G401.6 (cell line): ENCODE measurements around the gene ELAVL2.

Experiments used
- FAIRE-seq: peaks from 2 replicates; lab custom pipeline; 2012; peaks lifted over from hg19 to GRCh38; lab: Jason Lieb, UNC

ELAVL2 gene

DNA sequence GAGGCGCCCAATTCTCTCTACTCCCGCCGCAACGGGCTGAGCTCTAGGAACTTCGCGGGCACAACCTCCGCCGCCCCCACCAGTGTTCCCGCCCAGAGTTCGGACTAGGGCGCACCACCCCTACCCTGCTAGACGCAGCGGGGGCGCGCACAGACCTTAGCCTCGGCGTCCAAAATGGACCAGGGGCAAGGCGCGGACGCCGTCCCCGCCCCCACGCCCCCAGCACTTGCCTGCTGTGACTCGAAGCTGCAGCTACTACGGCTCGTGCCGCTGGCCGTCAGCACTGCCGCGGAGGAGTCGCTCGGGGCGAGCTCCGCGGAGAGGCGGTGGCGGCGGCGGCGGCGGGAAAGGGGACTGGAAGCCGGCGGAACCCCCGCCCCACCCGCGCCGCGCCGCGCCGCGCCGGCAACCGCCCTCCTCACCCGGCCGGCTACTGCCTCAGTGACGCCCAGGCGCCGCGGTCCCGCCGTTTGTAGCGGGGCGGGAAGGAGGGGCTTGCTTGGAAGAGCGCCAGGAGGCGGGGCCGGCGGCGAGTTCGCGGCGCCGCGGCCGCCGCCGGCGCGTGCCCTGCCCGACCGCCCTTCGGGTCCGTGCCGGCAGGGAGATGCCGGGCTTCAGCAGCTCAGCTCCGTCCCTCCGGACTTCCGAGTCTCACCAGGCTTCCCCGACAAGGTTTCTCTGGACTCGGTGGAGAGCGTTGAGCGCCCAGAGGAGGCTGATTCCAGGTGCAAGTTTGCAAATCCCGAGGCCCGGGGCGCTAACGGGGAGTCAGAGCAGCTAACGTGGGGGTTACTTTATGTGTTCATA is 4.5 kb downstream of the ELAVL2 start:
- no peak for FAIRE-seq

DNA sequence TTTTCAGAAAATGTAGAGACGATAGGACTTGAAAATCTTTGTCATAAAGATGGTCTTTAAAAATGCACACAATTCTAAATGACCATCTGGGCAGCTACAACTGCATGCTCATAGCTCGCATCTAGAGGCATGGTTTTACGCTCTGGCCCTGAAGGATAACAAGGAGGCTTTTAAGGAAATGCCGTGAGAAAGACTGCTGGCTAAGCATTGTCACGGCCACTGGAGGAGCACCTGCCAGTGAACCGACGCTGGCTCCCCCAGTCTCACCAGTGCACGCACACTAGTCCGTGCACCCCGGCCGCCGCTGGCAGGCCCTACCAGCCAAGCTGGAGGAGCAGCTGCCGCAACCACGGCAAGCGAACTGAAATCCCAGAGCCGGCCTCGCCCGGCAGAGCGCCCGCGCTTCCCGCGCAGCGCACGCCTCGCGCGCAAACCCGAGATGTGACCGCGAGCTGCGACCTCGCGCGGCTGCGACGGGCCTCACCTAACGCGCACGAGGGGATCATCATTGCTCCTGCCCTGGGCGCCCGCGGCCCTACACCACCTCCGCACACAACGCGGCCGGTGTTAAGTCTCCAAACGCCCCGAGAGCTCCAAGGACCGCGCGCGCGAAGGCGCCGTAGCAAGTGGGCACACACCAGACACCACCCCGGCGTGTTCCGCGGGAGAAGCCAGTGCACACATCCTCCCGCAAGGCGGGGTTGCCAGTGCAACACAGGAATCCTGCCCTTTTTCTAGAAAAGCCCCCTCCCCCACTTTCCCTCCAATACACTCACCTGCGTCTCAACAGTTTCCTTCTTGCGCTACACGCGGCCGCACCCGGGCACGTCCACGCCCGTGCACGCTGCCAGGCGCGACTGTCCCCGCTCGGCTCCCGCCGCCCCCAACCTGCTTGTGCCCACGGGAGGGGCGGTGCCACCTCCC is 5.3 kb downstream of the ELAVL2 start:
- no peak for FAIRE-seq

DNA sequence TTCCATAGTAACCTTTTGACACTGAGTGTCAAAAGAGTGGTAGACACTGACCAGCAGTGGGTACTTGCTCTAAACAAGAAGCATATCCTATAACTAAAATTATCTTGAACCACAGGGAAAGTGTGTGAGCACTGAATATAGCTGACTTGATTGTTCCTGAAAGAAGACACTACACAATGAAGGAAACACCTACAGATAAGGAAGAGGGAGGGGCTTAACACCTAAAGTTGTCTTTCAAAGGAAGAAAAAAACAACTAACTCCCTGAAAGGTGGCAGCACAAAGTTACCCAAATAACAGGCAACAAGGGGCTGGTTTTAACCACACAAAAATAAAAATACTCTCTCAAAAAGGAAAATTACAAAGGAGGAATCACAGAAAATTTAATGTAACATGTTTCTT is 6.6 kb downstream of the ELAVL2 start:
- no peak for FAIRE-seq

GRCh38 chr9:23814243-23814642 is 11.8 kb downstream of the ELAVL2 start:
- no peak for FAIRE-seq

DNA sequence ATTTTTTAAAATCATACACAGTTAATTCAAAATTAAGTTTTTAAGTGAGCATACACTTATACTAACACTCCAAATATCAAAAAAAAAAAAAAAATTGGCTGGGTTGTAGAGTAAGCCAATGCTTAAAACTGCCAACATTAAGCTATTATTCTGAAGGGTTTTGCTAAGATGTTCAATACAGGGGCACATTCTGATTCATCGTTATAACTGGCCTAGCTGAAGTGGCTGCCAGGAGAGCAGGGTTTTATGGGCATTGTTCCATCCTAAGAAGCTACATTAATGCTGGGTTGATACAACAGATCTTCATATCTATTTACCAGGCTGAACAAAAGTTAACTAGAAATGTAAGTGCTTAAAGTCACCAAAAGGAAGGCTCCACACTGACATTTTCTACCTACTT is 13.4 kb downstream of the ELAVL2 start:
- FAIRE-seq, result no peak

DNA sequence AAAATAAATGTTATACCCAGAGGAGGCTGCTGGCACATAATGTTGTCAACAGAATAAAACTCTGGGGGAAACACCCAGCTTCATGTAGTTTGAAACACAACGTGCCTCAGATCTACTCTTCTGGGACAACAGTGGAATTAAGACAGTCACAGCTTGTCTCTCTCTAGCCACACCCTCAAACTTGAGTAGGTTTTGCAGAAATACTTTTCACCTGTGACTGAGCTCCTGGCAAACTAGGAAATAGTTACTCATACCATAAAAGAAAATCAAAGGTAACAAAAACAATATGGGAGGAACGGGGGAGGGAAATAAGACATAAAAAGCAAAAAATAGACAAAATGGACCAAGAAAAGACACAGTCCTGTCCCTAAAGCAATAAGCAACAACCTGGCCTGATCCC is 14.4 kb downstream of the ELAVL2 start:
- FAIRE-seq, result no peak

- no peak for FAIRE-seq
Observed at GRCh38 chr9:23803216-23803615, 22.8 kb downstream of the ELAVL2 start.

GRCh38 chr9:23801523-23801922 is 24.5 kb downstream of the ELAVL2 start:
- FAIRE-seq, result no peak

DNA sequence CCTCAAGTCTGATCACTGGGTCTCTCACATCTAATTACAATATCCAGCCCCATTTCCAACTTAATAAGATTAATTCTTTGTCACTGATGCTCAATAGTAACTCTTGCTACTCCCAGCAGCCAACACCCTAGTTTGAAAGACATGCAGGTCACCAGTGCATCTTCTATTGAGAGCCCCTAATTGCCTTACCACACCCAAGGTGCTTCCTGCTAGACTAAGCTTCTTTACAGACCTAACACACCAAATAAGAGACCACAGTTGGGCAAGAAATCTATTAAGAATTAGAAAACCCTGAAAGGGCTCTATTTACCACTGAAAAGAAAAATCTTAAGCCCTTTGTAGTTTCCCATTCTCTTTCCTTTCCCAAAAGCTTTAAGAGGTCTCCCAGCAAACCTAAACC is 26.5 kb downstream of the ELAVL2 start:
- no peak for FAIRE-seq

GRCh38 chr9:23798325-23798724 is 27.7 kb downstream of the ELAVL2 start:
- FAIRE-seq, result no peak

GRCh38 chr9:23796209-23796608 is 29.8 kb downstream of the ELAVL2 start:
- FAIRE-seq, result no peak

DNA sequence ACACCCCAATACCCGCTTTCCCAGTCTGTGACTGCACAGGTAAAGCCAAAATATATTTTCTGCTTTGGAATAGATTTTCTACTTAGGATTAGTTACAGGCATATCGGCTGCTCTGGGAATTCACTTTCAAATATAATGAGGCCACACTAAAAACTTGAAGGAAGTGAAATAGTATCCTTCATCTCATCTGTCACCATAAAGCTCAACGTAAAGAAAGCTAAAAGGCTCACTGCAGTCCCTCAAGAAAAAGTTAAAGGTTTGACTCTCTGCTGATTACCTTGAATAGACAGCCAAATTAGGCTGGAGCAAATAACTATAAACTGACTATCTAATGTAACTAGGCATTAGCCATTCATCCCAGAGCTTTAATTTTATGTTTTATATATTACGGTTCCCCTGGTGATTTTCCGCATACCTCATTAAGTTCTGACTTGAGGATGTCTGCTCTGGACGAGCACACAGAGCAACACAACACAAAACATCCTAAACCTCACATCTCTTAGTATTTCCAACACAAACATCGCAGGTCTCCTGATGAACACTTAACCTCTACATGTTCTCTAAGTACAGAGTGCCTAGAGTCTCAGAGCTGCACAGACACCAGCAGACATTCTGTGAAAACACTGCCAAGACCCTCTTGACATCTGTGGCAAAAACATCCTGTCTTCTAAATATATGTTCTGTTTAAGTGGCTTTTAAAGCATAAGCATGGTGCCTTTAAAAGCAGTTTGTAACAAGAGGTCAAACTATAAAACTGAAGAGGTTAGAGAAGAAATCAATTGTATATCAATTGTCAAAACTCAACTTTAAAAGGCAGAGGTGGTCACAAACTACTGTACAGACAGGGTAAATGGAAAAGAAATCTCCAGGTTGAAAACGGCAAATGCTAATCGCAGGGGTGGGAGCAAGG is 35.4 kb downstream of the ELAVL2 start:
- FAIRE-seq, result no peak

- FAIRE-seq, result no peak
Observed at GRCh38 chr9:23789529-23790254, 36.3 kb downstream of the ELAVL2 start.

DNA sequence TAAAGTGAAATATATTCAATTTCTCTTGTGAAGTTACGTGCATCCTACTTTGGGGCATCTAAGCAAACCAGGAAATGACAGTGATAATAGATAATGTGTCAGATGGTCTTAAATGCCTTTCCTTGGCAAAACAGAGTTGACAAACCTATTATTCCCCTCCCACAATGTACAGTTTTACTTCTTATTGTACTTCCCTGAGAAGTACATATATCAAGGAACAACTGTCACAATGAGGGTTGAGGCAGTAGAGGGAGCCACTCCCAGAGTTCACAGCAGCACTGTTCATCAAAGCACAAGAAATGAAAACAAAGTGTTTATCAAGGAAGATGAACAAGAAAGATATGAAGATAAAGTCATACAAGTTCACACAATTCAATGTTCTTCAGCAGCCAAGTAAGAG is 41.1 kb downstream of the ELAVL2 start:
- FAIRE-seq, result no peak

- FAIRE-seq, result no peak
Observed at GRCh38 chr9:23783509-23783908, 42.5 kb downstream of the ELAVL2 start.

GRCh38 chr9:23779220-23779619 is 46.8 kb downstream of the ELAVL2 start:
- FAIRE-seq, result no peak

- no peak for FAIRE-seq
Observed at GRCh38 chr9:23777328-23777727, 48.7 kb downstream of the ELAVL2 start.

- no peak for FAIRE-seq
Observed at GRCh38 chr9:23775549-23775948, 50.5 kb downstream of the ELAVL2 start.

DNA sequence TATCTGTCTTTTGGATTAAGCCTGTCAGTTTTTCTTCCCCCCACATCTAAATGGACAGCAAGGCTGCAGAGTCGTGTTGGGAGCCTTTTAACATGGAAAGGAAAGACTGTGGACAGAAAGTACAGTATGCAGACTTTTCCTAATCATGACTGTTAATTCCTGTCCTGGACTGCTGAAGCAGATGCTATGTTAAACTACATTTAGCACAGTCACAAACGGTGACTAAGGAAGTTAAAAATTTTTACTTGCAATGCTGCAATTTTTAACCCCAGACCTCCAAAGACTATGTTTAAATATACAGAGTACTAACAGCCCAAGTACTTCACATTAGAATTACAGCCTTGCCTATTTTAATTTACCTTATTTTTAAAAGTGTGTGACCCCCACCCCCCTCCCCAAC is 51.8 kb downstream of the ELAVL2 start:
- no peak for FAIRE-seq

DNA sequence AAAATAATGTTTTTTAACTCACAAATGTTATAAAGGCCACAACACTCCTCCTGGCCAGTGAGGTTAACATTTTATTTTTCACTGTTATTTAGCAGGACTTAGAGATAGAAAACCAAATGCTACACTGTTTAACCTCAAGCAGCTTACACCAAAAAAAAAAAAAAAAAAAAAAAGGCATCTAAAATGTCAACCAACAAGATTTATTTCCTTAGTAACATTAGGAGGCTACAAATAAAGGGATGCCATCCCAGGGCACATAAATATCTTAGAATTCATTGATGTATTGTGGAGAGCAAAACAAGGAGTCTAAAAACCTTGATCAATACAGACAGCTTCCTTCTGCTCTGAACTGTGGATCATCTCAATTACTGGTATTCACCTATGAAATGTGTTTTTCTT is 53.7 kb downstream of the ELAVL2 start:
- no peak for FAIRE-seq

DNA sequence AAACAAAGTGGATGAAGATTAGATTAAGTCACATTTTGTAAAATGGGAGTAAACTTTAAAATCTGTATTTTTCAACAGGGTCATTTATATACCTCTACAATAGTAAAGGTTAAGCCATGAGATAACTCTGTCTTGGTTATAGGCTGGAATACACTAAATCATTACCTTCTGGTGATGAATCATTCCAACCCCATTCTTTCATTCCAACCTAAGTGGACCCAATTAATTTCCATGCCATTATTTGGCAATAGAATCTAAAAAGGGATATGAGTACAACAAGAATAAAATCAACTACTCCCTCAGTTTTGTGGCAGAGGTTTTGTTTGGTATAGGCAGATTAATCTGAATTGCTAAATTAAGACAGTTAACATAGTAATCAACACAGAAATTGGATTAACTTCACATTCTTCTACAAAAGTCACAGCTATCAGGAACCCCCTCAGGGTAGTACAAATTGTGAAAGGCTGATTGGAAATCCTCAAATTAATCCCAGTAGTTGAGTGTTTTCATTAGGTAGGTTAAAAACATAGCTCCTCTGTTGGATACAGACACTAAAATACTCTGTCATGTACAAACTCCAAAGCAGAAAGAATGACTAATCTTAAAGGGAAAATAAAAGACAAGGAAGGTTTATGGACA is 54.2 kb downstream of the ELAVL2 start:
- no peak for FAIRE-seq
